Neural progenitor cell (in vitro differentiated cells): ENCODE results near the gene TARDBP. TPM values are rescaled to one million over a fixed set of nuclear protein-coding genes. Genes with fewer than 3 reads are reported as not detected.

Experiments
- total RNA-seq: library from RNA; depleted of rRNA; stranded (reverse); fragments of >200 nt; gene quantifications from 2 replicates; pipeline ENCODE4 v1.2.3, GENCODE V29; 2015; ENCODE audit warnings: low replicate concordance

The TARDBP gene
- total RNA-seq, 1 donor from 2014 or later: 202 TPM

Other genes starting within 250 kb of the TARDBP start
- 3.4 and 10.1 TPM in 2 replicates for gene CASZ1, start 216.0 kb upstream of the TARDBP start, total RNA-seq
- gene MASP2, start 34.6 kb downstream of the TARDBP start, total RNA-seq: 0.09 TPM in 1 of 2 replicates, not detected in the other
- 15.7 and 33.2 TPM in 2 replicates for gene SRM, start 47.4 kb downstream of the TARDBP start, total RNA-seq
- 91.7 and 102 TPM in 2 replicates for gene EXOSC10, start 87.2 kb downstream of the TARDBP start, total RNA-seq
- not detected in 2 replicates for gene ANGPTL7, start 176.7 kb downstream of the TARDBP start, total RNA-seq
- 55.8 and 69.1 TPM in 2 replicates for gene MTOR, start 249.9 kb downstream of the TARDBP start, total RNA-seq